ENCODE results near the gene NFATC3.

NFATC3 gene

GRCh38 chr16:68085259-68086071 is at the start of gene NFATC3:
NFATC3 (plus strand) TSS chr16:68085370; CDS start chr16:68085682, 312 bp downstream.
- DNase-seq: peak in 12 of 14 donors; percentile 50 to 98 (median 86)

DNA sequence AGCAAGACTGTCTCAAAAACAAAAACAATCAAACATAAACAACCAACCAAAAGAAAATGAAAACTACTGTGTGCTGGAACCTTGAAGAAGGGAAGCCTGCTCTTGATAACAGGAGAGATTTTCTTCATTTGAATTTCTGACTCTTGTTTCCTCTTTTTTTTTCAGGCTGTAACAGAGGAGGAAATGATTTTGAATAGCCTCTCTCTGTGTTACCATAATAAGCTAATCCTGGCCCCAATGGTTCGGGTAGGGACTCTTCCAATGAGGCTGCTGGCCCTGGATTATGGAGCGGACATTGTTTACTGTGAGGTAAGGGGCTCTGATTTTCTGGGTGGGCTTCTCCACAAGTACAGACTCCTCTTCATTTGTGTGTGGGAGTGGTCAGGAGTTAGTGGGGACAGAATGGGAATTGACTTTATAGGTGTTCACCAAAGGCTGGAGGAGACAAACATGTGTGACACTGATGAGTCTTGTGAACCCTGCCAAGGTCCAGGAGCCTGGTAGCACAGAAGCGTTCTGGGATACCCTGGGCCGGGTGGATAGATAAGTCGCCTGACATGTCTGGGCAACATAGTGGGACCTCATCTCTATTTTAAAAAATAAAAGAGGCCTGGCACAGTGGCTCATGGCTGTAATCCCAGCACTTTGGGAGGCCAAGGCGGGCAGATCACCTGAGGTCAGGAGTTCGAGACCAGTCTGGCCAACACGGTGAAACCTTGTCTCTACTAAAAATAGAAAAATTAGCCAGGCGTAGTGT is 47.2 kb upstream of the NFATC3 start:
- no peak for DNase-seq

GRCh38 chr16:68040506-68041288 is 44.5 kb upstream of the NFATC3 start:
- peak; percentile 2 to 79 (median 49) for DNase-seq

GRCh38 chr16:68041783-68042182 is 43.4 kb upstream of the NFATC3 start:
- no peak for DNase-seq

DNA sequence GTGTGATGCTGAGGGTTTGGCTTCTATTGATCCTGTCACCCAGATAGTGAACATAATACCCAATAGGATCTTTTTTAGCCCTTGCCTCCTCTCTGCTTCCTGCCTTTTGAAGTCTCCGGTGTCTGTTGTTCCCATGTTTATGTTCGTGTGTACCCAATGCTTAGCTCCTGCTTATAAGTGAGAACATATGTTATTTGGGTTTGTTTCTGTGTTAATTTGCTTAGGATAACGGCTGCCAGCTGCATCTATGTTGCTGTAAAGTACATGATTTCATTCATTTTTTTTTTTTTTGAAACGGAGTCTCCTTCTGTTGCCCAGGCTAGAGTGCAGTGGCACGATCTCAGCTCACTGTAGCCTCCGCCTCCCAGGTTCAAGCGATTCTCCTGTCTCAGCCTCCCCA is 39.1 kb upstream of the NFATC3 start:
- DNase-seq: no peak

GRCh38 chr16:68047987-68048386 is 37.2 kb upstream of the NFATC3 start:
- no peak for DNase-seq

GRCh38 chr16:68049449-68049848 is 35.7 kb upstream of the NFATC3 start:
- no peak for DNase-seq

DNA sequence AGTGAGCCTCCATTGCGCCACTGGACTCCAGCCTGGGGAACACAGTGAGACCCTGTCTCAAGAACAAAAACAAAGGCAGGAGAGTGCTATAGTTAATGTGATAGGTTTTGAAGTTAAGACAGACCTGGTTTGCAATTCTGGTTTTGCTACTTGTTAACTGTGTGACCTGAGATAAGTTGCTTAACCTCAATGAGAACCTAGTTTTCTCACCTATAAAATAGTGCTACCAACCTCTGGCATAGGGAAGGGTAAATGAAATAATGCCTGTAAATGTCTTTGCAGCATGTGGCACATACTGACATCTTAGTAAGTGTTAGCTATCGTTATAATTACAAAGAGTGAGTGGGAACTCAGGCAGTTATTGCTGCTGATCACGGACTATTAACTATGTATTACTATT is 29.8 kb upstream of the NFATC3 start:
- no peak for DNase-seq

DNA sequence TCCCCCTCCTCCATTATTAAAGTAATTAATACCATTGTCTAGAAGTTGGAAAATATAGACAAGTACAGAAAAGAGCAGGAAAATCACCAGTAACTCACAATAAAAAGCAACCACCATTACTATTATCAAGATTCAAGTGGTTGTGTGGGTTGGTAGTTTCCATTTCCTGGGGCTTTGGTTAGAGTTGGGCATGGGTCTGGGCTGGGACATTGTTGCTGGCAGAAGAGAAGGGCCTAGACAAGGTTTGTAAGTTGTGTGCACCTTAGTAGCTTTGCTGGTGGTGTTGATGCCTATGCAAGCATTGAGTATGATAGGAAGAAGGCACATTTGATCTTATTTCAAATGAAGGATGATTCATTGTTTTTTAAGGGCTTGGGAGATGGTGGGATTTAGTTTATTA is 25.4 kb upstream of the NFATC3 start:
- no peak for DNase-seq

DNA sequence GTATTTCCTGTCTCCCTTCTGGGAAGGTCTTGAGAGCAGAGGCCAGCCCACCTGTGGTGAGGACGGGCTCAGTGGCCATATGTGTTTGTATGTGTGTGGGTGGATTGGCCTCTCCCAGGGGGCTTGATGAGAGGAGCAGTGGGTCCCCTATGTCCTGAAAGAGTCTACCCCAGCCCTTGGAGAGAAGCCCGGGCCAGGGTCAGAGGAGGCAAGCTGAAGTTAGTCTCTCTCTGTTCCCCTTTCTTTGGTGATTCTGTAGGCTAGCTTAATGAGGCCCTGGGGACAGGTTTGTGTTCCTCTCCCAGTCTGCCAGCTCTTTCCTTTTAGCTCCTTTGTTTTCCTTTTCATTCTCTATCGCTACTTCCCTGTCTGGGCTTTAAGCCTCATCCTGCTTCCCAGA is 23.8 kb upstream of the NFATC3 start:
- no peak for DNase-seq

DNA sequence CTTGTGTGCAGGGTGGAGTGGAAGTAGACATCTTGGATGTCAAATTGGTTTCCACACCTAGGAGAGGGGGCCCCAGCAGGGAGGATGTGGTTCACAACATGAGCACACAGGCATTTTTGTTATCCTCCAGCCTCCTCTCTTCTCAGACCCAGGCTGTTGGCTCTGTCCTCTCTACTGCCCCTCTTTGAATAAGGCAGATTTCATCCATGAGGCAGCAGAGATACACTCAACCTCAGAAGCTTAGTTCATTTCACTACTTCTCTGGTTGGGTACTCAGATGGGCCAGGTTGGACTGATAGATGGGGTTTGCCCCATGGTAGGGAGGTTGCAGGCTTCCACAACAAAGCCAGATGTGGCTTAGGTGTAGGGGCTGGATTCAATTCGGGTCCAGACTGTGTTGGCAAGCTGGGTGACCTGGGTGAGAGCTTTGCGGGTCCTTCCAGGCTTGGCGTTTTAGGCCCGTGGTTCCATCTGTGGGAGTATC is 22.2 kb upstream of the NFATC3 start:
- no peak for DNase-seq

DNA sequence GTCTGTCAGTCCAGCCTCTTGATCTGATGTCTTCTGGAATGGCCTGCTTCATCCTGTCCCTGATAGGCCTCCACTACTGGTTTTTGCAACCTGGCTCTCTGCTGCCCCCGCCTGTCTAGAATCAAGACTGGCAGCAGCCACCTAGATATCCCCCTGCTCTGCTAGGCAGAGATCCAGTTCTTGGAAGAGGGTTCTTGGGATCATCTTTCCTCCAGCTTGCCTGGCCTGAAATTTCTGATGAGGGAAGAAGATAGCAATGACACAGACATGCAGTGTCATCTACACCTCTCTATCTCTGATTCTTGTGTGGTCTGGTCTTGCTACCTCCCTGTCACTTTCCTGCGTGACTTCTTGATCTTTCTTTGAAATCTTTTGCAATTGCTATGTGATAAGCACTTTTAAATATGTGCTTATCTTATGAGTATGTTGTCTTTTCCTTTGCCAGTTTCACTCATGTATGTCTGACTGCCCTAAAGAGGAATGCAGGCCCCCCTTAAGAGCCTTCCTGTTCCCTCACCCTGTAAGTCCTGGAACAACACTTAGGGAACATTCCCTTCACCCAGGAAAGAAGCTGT is 20.3 kb upstream of the NFATC3 start:
- DNase-seq: peak in 9 of 14 donors; percentile 10 to 61 (median 28)

DNA sequence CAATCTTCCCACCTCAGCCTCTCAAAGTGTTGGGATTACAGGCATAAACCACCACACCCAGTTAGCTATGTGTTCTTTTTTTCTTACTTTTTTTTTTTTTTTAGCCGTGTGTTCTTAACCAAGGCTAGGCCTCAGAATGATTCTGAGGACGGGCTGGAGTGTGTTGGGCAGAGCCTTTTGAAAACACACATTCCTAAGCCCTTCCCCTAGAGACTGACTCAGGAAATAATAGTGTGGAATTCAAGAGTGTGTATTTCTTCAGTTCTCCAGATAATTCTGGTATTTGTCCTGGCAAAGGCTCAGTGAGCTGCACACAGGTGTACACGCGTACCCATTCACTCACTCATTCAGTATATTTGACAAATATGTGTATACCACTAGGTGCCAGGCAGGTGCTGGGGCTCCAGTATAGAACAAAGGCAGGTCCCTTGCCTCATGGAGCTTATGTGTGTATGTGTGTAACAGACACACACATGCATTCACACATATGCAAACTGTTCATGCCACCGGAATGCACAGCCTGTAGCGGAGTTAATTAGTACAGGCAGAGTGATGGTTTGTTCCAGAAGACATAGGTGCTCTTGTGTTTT is 19.4 kb upstream of the NFATC3 start:
- no peak for DNase-seq

GRCh38 chr16:68066763-68067162 is 18.4 kb upstream of the NFATC3 start:
- no peak for DNase-seq

DNA sequence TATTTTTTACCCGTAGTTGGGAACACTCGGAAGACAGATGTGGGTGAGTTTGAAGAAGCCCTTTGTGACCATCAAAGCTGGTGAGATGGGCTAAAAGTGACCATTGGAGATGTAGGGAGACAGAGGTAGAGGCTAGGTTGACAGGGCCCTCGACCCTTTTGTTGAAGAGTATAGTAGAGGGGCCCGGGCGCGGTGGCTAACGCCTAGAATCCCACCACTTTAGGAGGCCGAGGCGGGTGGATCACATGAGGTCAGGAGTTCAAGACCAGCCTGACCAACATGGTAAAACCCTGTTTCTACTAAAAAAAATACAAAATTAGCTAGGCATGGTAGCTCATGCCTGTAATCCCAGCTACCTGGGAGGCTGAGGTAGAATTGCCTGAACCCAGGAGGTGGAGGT is 16.2 kb upstream of the NFATC3 start:
- no peak for DNase-seq

- DNase-seq: no peak
Measured at GRCh38 chr16:68069511-68070248, 15.5 kb upstream of the NFATC3 start.

DNA sequence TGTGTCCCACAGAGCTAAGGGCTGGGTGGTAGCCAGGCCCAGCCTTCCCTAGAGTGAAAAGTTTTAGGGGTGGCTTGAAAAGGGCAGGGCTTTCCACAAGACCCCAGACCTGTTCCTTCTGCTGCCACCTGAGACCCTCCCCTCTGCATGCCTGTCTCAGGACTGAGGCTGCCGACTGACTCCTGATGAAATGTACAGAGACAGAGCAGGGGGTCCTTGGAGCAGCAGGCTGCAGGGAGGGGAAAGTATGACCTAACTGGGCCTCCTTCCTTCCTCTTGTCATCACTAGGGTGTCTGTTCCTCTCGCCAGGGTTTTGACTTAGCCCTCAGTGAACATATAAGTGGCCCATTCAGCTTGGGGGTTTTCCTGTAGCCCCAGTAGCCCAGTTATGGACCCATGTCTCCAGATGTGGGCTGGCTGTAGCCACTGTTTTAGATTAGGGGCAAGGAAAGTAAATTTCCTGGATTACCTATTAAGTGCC is 14.9 kb upstream of the NFATC3 start:
- no peak for DNase-seq

DNA sequence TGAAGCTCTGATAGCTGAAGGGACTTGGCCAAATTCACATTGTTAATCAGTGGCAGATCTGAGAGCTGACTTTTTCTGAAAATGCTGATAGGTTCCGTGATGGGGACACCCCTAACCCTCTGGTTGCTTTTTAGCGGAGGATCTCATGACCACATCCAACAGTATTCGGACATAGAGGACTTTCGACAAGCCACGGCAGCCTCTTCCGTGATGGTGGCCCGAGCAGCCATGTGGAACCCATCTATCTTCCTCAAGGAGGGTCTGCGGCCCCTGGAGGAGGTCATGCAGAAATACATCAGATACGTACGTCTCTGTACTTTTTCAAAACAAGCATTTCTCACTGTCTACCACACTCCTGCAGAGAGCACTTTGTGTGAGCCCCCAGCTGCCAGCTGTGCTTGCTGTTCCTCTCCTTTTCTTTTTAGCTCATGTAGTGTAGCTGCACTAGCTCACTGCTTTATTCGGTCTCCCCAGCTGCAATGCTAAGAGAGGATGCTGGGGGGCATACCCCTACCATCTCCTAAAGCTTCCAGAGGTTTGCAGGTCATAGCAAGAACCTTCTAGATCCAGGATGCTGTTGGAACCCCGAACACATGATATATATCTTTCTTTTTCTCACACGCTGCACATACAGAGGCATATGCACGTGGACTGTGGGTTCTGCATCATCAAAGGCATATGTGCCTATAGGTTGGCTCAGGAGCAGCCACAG is 14.2 kb upstream of the NFATC3 start:
- DNase-seq: no peak

- DNase-seq: no peak
Measured at GRCh38 chr16:68071518-68071901, 13.7 kb upstream of the NFATC3 start.

DNA sequence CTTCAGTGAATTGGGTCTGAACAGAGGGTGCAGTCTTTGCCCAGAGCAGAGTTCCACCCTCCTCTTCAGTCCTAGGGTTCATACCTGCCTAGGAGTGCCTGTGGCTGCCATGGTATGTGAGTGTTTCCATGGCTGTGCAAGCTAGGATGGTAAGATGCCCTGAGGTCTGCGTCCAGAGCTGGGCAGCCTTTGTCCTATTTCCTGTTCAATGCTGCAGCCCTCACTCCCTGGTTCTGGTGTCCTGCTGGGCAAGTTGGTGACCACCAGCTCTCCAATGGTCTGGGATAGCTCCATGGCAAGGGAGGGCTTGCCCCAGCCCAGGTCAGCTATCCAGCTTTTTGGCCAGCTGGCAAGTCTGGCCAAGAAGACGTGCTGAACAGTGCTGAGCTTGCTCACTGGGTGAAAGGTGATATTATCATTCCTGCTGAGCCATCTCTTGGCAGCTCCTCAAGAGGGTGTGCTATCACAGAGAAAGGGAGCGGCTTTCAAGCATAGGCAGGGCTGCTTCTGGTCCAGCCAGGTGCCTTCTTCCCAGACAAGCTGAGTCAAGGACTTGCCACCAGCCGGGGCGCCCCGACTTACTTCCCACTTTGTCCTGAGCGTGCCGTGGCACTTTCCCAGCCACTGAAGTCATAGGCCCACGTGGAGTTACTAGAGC is 13.0 kb upstream of the NFATC3 start:
- no peak for DNase-seq

All from C1 segment of cervical spinal cord (tissue), 14 donors.